GM15510 (cell line): ENCODE results near the gene SH3BP2.

Experiments used
- POLR2A ChIP-seq: IDR thresholded peaks from 3 replicates; pipeline ENCODE4 v1.6.1; 2011; ENCODE audit warnings: borderline replicate concordance; ENCODE audit not compliant: insufficient read length; ENCODE audit errors: extremely low read depth

The SH3BP2 gene

GRCh38 chr4:2818351-2818939, 25.6 kb downstream of the SH3BP2 start:
- no peak for TF ChIP-seq POLR2A

GRCh38 chr4:2819244-2820215, 26.6 kb downstream of the SH3BP2 start:
- no peak for TF ChIP-seq POLR2A

GRCh38 chr4:2820216-2820982, 27.5 kb downstream of the SH3BP2 start:
- no peak for TF ChIP-seq POLR2A

- no peak for TF ChIP-seq POLR2A
Observed at GRCh38 chr4:2822461-2823300, 29.8 kb downstream of the SH3BP2 start.

GRCh38 chr4:2823301-2823670, 30.4 kb downstream of the SH3BP2 start:
- no peak for TF ChIP-seq POLR2A

- no peak for TF ChIP-seq POLR2A
Observed at GRCh38 chr4:2823671-2824328, 30.9 kb downstream of the SH3BP2 start.

GRCh38 chr4:2824329-2824835, 31.5 kb downstream of the SH3BP2 start:
- no peak for TF ChIP-seq POLR2A

- TF ChIP-seq POLR2A = no peak
Observed at GRCh38 chr4:2824836-2825381, 32.0 kb downstream of the SH3BP2 start.

- TF ChIP-seq POLR2A = no peak
Observed at GRCh38 chr4:2825740-2826139, 32.9 kb downstream of the SH3BP2 start.

GRCh38 chr4:2827071-2827873, 34.4 kb downstream of the SH3BP2 start:
- TF ChIP-seq POLR2A = no peak

- no peak for TF ChIP-seq POLR2A
Observed at GRCh38 chr4:2827874-2828751, 35.2 kb downstream of the SH3BP2 start.

- TF ChIP-seq POLR2A = no peak
Observed at GRCh38 chr4:2828758-2829181, 35.9 kb downstream of the SH3BP2 start.
